ENCODE data around the gene GEMIN8.

- TF ChIP-seq, protein P1, sequence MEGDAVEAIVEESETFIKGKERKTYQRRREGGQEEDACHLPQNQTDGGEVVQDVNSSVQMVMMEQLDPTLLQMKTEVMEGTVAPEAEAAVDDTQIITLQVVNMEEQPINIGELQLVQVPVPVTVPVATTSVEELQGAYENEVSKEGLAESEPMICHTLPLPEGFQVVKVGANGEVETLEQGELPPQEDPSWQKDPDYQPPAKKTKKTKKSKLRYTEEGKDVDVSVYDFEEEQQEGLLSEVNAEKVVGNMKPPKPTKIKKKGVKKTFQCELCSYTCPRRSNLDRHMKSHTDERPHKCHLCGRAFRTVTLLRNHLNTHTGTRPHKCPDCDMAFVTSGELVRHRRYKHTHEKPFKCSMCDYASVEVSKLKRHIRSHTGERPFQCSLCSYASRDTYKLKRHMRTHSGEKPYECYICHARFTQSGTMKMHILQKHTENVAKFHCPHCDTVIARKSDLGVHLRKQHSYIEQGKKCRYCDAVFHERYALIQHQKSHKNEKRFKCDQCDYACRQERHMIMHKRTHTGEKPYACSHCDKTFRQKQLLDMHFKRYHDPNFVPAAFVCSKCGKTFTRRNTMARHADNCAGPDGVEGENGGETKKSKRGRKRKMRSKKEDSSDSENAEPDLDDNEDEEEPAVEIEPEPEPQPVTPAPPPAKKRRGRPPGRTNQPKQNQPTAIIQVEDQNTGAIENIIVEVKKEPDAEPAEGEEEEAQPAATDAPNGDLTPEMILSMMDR (IDR thresholded peaks at IDR 0.05) = no peak
- no peak for TF ChIP-seq POLR2A (IDR thresholded peaks at IDR 0.05)
Observed at GRCh38 chrX:13996650-13997049, 33.0 kb downstream of the GEMIN8 start.

Data from transverse colon (tissue), 3 donors.